ENCODE data around the gene NKX1-1. TPM values are rescaled to one million over a fixed set of nuclear protein-coding genes. Genes with fewer than 3 reads are reported as not detected.

The NKX1-1 gene
- total RNA-seq, 1 experiment from 2014 or later: not detected

DNA sequence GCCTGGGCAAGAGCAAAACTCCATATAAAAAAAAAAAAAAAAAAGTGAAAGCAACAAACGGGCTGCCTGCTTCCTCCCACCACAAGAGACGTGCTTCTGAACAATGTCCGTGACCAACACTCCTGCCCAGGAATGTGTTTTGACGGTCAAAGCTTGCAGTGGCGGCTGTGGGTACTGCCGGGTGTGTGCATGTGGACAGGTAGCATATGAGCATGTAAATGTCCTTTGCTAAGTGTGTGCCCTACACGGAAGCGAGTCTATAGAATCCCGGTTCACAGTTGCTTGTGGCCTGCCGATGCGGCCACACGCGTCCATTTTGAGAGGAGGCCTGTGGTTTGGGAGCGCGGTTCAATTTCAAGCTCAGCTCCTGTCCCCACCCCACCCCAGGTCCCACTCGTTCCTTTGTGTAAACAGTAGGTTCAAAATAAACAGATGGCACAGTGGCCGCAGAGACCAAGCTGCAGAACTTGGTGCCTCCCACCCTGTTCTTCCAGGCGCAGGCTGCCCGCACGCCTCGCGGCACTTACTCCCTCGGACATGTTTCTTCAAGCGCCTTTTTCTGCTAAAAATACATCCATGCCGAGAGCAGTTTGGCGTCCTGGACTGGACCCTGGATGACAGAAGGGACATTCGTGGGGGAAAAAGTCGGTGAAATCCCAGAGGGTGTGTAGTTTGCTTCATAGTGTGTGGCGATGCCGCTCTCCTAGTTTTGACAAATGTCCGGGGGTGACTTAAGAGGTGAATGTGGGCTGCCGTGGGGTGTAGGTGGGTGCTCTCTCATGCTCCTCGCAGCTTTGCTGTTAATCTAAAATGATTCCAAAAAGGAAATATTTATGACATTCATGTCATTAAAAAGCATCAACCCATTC, 11.5 kb upstream of the NKX1-1 start:
- peak; percentile 49 for DNase-seq (ENCODE audit: low spot score)

DNA sequence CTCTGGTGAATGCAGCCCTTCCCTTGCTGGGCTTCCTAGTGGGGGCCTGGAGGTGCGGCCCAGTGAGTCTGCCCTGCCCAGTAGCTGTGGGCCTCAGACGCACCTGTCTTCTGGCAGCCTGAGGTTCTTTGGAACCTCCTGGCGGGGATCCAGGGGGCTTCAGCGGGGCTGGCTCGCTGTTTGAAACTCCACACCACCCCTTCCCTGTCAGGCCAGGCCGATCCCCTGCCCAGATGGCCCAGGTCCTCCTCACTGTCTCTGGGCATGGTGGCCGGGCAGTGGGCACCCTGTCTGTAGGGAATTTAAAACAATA, 10.7 kb upstream of the NKX1-1 start:
- DNase-seq (ENCODE audit: low spot score): no peak

DNA sequence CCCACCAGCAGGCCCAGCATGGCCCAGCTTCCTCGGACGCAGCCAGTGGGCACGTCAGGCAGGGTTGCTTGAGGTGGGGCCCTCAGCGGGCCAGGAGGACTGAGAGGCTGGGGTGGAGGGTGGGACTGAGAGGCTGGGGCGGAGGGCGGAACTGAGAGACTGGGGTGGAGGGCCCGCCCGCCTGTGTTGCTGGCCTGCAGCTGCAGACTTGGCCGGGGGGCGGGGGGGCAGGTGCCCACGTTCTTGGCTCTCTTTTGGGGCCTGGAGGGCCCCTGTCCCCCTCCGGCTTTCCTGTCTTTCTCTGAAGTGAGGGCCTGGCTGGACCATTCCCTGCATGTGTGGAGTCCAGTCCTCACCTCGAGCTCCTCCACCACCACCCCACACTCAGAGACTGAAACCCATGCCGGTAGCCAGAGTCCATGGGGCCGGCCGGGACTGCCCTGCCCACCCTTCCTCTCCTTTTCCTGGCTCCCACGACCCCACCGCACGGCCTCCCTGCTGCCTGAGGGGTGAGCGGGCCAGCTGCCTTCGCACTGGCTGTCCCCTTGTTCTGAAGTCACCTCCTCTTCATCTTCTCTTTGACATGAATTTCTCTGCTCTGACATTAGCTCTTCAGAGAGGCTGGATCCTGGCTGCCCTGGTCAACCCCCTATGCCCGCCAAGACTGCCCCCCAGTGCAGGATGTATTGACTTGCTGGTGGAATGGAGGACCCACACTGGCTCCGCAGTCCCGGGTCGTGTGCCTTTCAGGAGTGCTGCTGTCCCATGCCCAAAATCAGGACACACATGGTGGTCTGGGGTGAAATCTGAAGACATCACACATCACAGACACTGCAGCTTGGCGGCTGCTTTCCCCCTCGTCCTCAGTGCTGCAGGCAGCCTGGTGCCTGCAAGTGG, 10.1 kb upstream of the NKX1-1 start:
- no peak for DNase-seq (ENCODE audit: low spot score)

DNA sequence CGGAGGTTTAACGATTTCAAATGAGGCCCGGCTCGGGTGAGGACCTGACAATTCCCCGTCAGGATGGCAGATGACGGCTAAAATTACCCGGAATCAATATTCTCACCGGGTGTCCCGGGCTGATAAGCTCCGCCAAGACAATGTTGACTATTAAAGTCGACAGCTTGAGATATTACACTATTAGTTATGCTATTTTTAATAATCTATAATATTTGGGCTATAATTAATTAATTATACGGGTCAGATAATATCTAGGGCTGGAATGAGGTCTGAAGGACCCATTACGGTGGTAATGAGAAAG, 9.4 kb upstream of the NKX1-1 start:
- no peak for DNase-seq (ENCODE audit: low spot score)

DNA sequence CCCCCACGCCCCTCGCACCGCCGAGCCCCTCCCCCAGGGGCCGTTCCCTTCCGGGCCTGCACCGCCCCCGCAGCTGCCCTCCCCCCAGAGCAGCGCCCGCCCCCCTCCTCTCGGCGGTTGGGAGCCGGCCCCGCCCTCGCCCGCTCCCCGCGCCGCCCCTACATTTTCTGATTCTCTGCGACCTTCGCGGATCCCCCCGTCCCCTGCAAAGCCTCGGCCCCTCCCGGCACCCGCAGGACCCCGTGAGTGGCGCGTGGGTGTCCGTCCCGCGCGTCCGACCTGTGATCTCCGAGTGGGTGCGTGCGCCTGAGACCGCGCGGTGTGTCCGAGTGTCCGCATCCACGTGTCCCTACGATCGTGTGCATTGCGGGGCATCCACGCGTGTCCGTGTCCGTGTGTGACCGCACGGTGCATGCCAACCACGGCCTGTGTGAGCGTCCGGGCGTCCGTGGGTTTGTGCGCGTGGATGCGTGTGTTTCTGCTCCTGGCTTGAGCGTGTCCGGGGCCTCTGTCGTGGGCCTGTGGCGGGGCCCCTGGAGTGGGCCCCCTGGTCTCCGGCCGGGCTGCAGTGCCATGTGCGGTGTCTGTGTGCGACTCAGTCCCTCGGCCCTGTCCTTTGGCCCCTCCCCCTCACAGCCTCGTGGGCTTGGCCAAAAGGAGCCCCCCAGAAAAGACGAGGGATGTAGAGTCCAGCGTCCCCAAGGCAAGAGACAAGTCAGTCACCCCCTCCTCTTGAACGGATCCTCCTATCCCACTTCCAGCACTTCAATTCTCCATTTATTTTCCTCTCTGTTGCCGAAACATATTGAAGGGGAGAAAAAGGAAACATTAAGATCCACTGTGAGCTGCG, 8.8 kb upstream of the NKX1-1 start:
- DNase-seq (ENCODE audit: low spot score): no peak

DNA sequence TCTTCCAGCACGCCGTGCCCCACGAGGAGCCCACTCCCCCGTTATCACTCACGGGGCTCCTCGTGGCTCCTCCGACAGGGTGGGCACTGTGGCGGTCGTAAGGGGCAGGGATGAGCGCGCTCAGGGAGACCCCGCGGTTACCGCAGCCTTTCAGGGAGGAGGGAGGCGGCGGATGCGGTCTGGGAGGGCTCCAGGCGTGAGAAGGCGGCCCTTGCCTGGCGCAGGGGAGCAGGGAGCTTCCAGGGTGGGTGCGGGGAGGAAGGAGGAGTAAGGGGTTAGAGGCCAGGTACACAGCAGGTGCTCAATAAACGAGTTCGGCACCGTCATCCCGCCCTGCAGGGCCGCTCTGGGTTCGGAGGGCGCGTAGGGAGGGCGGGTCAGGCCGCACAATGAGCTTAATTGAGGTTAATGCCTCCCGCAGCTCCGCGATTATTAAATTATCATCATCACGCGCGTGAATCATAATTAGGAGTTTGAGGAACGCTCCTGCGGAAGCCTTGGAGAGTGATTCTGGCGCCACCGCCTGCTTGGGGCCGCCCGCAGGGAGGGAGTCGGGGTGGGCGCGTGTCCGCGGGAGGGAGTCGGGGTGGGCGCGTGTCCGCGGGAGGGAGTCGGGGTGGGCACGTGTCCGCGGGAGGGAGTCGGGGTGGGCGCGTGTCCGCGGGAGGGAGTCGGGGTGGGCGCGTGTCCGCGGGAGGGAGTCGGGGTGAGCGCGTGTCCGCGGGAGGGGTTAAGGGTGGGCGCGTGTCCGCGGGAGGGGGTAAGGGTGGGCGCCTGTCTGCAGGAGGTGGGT, 7.6 kb upstream of the NKX1-1 start:
- no peak for DNase-seq (ENCODE audit: low spot score)

DNA sequence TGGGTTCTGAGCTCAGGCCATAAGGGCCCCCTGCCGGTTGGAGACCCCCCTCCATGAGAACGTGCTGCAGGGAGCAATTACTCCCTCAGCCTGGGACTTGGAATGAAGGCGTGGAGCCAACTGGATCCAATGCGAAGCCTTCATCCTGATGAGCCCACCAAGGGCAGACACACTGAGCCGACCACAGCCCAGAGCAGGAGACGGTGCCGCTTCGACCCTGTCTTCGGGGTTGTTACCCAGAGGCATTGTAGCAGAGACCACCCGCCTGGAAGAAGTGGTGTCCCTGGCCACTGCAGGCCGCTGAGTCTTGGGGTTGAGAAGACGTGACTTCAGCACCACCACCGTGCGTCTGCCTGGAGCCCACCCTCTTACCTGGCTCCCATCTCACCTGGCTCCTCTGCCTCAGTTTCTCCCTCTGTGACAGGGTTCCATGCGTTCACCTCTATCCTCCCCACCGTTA, 7.0 kb upstream of the NKX1-1 start:
- DNase-seq (ENCODE audit: low spot score): no peak

DNA sequence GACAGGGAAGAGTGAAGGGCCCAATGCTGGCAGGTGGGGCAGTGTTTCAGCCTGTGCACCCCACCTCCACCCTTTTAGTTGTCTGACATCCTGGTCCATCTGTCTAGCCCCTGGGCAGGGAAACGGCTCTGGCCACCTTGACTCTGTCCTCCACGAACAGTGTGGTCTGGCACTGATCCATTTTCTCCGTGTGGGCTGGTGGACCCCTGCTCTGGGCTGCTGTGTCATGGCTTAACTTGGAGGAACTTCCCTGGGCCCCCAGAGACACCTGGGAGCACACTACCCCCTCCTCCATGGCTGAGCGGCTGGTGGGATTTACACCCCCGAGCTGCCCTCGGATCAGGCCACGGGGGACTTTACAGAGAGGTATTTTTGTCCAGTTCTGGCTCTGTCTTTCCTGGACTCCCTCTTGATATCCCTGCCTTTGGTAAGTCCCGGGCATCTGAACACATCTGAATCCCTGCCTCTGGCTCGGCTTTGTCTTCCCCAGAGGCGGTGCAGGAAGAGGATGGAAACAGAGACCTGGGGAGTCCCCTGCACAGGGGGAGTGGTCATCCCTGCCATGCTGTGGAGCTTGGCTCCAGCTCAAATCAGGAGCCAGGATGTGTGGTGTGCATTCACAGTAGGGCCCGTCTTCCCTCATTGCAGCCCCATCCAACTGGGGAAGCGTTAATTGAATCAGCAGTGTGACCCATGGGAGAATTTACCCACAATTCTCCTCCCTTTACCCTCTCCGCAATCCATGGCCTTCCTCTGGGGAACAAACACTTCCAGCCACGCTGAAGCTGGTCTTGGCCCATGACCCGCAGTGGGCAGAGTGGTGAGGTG, 6.3 kb upstream of the NKX1-1 start:
- DNase-seq (ENCODE audit: low spot score): no peak

DNA sequence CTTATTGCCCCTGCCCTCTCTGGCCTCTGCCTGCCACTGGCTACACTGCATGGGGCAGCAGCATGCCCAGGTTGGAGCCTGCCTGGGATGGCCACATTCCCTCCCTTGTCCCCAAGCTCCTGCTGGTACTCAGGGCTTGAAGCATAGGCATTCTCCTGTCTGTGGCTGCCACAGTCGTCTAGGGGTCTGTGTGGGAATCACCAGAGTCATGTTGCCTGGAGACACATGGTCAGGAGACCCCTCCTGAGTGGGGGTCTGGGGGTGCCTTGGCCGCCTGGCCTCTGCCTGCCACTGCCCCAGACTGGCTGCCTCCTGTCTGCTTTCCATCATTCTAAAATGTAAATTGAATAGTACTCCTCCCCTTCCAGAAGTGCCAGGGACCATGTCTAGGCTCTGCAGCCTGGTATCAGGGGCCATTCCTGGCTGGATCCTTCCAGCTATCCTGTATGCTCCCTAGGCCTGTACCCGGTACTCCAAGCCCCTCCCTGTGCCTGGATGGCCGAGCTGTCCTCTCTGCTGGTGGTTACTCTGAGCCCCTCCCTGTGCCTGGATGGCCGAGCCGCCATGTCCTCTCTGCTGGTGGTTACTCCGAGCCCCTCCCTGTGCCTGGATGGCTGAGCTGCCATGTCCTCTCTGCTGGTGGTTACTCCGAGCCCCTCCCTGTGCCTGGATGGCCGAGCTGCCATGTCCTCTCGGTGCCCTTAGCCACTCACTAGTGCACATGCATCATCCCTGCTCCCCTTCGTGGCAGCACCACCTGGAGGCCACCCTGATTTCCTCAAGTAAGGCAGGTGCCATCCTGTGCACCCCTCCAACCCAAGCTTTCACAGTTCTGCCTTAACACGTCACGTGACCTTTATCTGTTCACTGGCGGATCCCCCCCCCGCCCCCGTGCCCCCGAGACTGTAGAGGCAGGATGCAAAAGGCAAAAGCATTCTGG, 5.5 kb upstream of the NKX1-1 start:
- DNase-seq (ENCODE audit: low spot score): no peak

DNA sequence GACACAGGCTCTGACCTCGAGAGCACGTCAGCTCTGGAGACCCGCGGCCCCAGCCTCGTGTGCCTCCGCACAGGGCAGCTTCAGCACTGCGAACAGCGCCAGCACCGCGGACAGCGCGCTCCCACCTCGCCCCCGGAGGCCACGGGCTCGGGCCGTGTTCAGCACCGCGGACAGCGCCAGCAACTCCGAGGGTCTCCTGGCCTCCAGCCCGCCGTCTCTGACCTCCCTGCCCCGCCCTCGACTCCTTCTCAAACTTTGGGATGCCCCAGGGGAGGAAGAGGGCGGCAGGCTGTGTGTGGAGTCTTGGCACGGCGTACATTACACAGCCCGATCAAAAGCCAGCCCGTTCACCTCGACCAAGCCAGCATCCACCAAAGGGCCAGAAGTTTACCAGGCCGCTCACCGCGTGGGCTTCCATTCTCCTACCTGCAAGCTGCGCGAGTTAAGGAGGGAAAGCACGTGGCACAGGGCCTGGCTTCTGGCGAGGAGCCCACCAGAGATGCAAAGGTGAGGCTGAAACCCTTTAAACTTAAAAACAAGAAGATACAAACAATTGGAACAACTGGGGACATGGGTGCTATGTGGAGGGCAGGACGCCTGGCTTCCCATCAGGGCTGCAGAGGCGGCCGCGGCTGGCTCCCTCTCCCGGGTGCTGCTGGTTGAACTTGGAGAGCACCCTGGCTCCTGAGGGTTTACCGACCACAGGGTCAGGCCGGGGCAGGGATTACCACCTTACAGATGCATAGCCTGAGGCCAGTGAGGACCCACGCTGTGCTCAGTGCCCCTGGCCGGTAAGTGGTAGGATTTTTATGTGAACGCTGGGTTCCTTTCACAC, 4.5 kb upstream of the NKX1-1 start:
- DNase-seq (ENCODE audit: low spot score): no peak

DNA sequence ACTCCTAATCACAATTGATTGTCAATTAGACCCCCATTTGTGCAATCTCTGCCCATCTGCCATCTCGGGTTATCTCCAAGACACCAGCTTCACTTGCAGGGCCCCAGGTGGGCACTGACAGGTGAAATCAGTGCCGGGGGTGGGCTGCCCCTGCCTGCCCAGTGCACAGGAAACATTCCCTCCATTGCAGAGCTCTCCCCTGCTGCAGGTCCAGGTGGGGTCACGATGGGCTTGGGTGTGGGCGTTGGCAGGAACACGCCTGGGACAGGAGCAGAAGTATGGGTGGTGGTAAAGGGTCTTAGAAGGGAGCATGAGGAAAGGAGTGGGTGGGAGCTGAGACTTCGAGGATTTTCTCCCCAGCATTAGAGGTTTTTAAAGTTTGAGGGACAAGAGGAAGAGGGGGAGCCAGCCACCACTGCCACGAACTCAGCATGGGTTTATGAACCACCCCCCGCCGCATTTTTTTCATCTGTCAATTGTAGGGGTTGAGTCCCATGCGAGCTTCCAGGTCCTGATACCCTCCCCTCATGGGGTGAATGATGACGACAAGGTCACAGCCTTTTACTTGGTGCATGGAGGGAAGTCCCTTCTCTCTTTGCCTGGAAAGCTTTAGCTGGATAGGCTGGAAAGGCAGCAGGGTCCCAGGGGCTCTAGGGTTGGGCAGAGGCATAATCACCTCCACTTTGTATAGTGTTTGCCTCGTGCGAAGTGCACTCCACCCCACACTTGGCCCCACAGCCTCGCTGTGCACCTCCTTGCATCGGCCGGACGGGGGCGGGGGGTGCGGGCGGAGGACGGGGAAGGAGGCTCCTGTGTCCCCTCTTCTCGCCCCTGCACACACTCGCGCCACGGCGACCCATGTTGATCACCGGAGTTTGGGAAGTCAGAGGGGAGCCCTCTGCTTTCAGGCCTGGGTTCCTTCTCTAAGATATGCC, 3.5 kb upstream of the NKX1-1 start:
- DNase-seq (ENCODE audit: low spot score): no peak

DNA sequence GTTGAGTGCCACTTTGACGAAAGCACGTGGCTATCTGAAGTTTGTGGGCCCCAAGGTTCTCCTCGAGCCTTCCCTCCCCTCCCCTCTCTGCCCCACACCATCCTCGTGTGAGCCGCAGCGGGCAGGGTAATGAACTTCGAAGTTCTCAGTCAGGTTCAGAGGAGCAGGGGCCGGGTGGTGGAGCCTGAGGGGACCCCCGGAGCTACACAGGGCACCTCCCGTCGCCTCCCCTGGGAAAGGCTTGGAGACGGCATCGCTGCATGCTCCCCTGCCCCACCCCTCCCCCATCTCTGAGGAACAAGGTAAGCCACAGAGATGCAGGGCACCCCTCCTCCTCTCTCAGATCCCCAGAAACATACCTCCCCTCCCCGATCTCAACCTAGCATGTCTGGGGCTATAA, 2.8 kb upstream of the NKX1-1 start:
- no peak for DNase-seq (ENCODE audit: low spot score)

DNA sequence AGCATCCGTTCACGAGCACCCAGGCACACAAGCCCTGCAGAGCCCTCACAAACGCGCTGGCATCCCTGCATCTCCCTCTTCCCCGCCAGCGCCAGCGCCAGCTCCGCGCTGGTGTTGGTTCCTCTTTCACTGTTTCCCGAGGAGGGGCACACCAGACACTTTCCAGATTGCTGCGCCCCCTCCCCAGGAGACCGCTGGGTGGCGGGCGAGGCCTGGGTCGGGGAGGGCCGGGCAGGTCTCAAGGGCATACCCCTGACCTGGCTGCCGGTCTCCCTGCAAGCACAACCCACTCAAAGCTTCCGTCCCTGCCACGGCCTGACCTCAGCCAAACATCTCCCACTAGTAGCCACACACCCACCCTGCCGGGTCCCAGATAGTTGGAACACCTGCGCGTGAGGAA, 2.2 kb upstream of the NKX1-1 start:
- no peak for DNase-seq (ENCODE audit: low spot score)

DNA sequence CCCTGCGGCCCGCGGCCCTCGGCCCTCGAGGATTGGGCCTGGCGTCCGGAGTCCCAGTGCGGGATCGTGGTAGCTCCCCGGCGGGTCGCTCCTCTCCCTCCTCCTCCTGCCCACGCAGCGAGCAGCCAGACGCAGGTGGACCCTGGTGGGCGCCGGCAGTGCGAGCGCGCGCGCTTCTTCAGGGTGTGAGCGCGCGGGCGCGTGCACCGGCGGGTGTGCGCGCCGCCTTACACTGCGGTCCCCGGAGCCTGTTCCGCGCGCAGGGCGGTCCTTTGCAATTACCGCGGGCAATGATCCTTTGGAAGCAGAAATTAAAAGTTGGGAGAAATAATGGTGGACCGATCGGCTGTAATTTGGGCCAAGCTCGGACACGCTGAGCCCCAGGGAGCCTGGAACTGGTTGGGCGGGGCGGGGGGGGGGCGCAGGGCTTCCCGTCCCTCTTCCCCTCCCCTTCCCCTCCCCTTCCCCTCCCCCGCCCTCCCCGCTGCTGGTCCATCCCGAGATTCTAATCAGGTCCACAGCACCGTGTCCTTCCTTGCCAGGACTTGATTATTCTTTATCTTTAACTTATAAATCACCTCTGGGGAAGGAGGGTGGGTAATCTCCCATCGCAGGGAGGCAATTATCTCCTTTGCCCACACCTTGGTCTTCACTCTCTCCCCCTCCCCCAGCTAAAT, 1.6 kb upstream of the NKX1-1 start:
- no peak for DNase-seq (ENCODE audit: low spot score)

DNA sequence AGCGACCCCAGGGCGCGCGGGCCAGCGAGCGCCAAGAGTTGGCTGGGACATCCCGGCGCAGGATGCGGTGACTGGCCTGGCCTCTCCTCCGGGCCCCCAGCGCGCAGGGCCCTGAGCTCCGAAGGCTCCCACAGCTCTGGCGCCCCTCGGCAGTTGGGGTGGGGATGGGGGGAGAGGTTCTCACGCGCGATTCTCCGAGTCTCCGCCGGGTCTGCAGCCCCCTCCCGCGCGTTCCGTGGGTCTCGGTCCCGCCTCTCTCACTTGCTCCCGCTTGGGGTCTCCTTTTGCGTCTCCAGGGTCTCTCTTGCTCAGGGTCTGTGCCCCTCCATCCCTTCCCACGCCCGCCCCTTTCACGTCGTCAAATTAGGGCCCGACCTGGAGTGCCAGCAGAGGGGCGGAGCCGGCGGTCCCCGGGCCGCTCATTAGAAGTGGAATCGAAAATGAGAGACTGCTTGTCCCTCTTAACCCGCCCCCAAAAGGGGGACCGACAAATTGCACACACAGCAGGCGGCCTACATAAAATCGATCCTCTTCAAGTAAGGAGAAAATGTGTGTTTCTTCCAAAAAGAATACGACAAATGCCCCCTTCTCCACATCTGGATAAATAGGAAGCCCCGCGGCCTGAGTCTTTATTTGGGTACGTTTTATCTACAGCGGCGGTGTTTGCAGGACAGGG, 877 bp upstream of the NKX1-1 start:
- DNase-seq (ENCODE audit: low spot score): no peak
